KG1 (cell line): ENCODE data around the gene KRTDAP.

ENCODE experiments used
- DNase-seq: peaks from one replicate; lab custom pipeline; 2025; lab: John Stamatoyannopoulos, UW

KRTDAP gene

GRCh38 chr19:35512831-35513627, 22.8 kb upstream of the KRTDAP start:
- no peak for DNase-seq

- no peak for DNase-seq
Measured at GRCh38 chr19:35511337-35511736, 21.1 kb upstream of the KRTDAP start.

GRCh38 chr19:35510626-35510964, 20.3 kb upstream of the KRTDAP start:
- DNase-seq: no peak

GRCh38 chr19:35509861-35510625, 19.8 kb upstream of the KRTDAP start:
- DNase-seq: peak; percentile 7

GRCh38 chr19:35509018-35509652, 18.9 kb upstream of the KRTDAP start:
- no peak for DNase-seq

- DNase-seq: no peak
Measured at GRCh38 chr19:35508129-35508528, 17.9 kb upstream of the KRTDAP start.

- DNase-seq: no peak
Measured at GRCh38 chr19:35507561-35507960, 17.3 kb upstream of the KRTDAP start.

GRCh38 chr19:35506011-35506410, 15.7 kb upstream of the KRTDAP start:
- no peak for DNase-seq

GRCh38 chr19:35502751-35503150, 12.5 kb upstream of the KRTDAP start:
- no peak for DNase-seq

GRCh38 chr19:35501684-35502083, 11.4 kb upstream of the KRTDAP start:
- DNase-seq: no peak

GRCh38 chr19:35500611-35501010, 10.3 kb upstream of the KRTDAP start:
- DNase-seq: no peak

GRCh38 chr19:35498984-35499527, 8.8 kb upstream of the KRTDAP start:
- DNase-seq: no peak

GRCh38 chr19:35498220-35498619, 8.0 kb upstream of the KRTDAP start:
- DNase-seq: no peak

- no peak for DNase-seq
Measured at GRCh38 chr19:35497406-35497805, 7.1 kb upstream of the KRTDAP start.

GRCh38 chr19:35495107-35496064, 5.1 kb upstream of the KRTDAP start:
- peak; percentile 5 for DNase-seq

- no peak for DNase-seq
Measured at GRCh38 chr19:35493971-35494370, 3.7 kb upstream of the KRTDAP start.

GRCh38 chr19:35491836-35492360, 1.6 kb upstream of the KRTDAP start:
- DNase-seq: no peak

- no peak for DNase-seq
Measured at GRCh38 chr19:35488677-35489076, 1.6 kb downstream of the KRTDAP start.

- no peak for DNase-seq
Measured at GRCh38 chr19:35487656-35488182, 2.5 kb downstream of the KRTDAP start.

- no peak for DNase-seq
Measured at GRCh38 chr19:35486268-35486708, 4.0 kb downstream of the KRTDAP start.
